Heart left ventricle (tissue), 13 donors: ENCODE data around the gene YTHDC1.

Experiments
- CTCF ChIP-seq, 12 donors: fragments of 200-600 bp; sonication (generic) in 4 of 12; IDR thresholded peaks; one replicate each; pipeline versions ENCODE4 v1.5.0 to v1.8.0; 2018 to 2022; ENCODE audit warnings: antibody characterized with exemption in 12 of 12, mild to moderate bottlenecking in 5 of 12
- POLR2A ChIP-seq, 2 donors: fragments of 450-650 bp; IDR thresholded peaks; one replicate each; pipeline ENCODE4 v1.6.1; 2017; ENCODE audit warnings: antibody characterized with exemption in 2 of 2, mild to moderate bottlenecking in 2 of 2, moderate library complexity in 2 of 2
- donor health status: ischemic (EF 13 %, LVEDD 7.1; RV severe dilation, severe dysfunction).
- donor health status: DM: no; HTN: yes; CAD: no.
- donor health status: DM: no; HTN: no; CAD: no.
- donor health status: ischemic (EF 25% LVEDD 6.9; RV normal size, moderate dysfunction).
- donor health status: ischemic (EF 25% LVEDD 5.7; RV mildly dilated, moderate dysfunction).
- donor health status: ischemic (EF 35%, LVEDD 5.7; RV mildly dilated, moderate dysfunction).
- donor health status: nonischemic (EF 11% LVEDD 7.7; RV severe dilation, severe dysfunction).
- donor health status: DM: yes; HTN: yes; CAD: no.
- donor health status: PGD.
- donor health status: ischemic (EF 29% LVEDD 5.4; RV normal size, mild dysfunction).
- donor health status: nonischemic (EF 23%, LVEDD 6.1; RV moderate dilation, normal function).

- TF ChIP-seq CTCF (IDR thresholded peaks at IDR 0.05) (peak; percentile 60 to 83 (median 77)), POLR2A (IDR thresholded peaks at IDR 0.05) (no peak)
Observed at GRCh38 chr4:68271851-68272357, 78.0 kb downstream of the YTHDC1 start.
